Hematopoietic multipotent progenitor cell treated with erythropoietin and hydrocortisone succinate and interleukin-3 and kit ligand, for 8 days (in vitro differentiated cells): ENCODE measurements around the gene SCAPER.
A peak's percentile ranks its signal among the peaks of the same experiment; 100 is the strongest.
"Not testable (repeated sequence)": the region's sequence is repeated elsewhere in the genome, so short reads cannot be mapped to it uniquely, and the experiment has no call there.

ENCODE experiments used
- DNase-seq: peaks from one replicate; pipeline ENCODE4 v3.0.0-alpha.2; 2015

Gene SCAPER

DNA sequence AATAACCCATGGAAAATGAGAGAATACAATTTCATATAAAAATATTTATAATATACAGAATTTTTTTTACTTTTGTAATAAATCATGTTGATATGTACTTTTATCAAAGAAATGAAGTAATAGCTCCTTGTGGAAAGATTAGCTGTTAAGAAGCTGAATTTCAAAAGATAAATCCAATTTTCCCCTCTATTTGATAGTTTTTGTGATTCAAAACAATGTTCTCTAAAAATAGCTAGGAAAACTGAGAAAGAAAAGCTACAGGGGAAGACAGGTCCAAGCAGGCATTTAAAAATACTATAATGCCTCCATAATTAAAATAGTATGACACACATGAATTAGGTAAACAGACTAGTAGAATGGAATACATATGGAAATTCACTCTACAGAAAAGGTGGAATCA lies 44.9 kb downstream of the SCAPER start:
- DNase-seq: no peak

DNA sequence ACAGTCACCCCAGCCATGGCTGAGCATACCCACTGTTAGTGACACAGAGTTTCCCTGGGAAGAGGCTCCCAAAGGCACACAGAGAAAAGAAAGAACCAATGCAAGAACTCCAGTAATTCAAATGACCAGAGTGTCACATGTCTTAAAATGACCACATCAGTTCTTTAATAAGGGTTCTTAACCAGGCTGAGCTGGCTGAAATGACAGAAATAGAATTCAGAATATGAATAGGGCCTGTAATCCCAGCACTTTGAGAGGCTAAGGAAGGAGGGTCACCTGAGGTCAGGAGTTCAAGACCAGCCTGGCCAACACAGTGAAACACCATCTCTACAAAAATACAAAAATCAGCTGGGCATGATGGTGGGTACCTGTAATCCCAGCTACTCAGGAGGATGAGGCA lies 54.8 kb downstream of the SCAPER start:
- not testable (repeated sequence) for DNase-seq

DNA sequence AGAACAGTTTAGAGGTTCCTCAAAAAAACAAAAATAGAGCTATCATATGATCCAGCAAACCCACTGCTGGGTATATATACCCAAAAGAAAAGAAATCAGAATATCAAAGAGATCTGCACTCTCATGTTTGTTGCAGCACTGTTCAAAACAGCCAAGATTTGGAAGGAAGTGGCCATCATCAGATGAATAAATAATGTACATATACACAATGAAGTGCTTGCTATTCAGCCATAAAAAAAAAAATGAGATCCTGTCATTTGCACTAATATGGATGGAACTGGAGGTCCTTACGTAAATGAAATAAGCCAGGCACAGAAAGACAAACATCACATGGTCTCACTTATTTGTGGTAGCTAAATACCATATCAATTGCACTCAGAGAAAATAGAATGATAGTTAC lies 58.4 kb downstream of the SCAPER start:
- no peak for DNase-seq

GRCh38 chr15:76844096-76844495 lies 61.0 kb downstream of the SCAPER start:
- DNase-seq: no peak

- DNase-seq: no peak
Observed at GRCh38 chr15:76843269-76843668, 61.9 kb downstream of the SCAPER start.

DNA sequence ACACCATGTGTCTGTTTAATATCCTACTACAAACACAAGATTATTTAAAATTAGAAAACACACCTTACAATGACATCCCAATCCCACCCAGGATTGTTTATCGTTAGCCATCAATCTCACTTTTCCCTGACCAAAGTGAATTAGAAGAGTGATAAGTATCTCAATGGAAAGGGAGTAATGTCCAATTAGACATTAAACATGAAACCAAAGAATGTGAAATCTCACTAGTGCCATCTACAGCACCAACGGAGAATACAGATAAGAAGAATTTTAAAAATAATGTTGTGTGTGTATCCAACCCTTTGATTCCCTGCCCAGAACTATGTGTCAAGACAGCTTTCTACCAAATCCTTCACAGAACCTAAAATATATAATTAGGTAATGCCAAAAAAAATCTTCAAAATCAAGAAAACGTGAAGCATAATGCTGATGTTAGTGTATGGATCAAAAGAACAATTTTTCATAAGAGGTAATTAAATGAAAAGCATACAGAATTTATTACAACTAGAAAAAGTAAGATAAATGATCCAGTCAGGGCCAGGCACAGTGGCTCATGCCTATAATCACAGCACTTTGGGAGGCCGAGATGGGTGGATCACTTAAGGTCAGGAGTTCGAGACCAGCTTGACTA lies 64.2 kb downstream of the SCAPER start:
- DNase-seq: peak; percentile 38

- no peak for DNase-seq
Observed at GRCh38 chr15:76839173-76839572, 66.0 kb downstream of the SCAPER start.

DNA sequence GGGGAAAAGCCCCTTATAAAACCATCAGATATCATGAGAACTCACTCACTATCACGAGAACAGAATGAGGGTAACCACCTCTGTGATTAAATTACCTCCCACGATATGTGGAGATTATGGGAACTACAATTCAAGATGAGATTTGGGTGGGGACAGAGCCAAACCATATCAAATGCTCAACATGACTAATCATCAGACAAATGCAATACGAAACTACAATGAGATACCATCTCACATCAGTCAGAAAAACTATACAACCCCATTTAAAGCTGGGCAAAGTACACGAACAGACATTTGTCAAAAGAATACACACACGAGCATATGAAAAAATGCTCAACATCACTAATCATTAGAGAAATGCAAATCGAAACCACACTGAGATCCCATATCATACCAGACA lies 67.7 kb downstream of the SCAPER start:
- no peak for DNase-seq

DNA sequence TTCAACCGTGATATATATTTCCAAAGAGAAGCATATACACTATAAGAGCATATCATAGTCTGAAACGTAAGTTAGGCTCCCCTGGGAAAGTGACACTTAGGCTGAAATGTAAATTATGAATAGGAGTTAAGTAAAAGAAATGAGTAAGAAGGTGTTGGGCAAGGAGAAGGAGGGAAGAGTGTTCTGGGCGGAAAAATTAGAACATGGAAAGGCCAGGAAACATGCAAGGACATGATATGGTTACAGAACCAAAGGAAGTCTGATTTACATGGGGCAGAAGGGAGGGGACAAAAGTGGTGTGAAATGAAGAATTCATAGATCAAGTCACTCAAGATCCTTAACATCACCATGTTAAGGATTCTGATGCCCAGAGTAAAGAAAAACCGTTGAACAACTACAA lies 75.2 kb downstream of the SCAPER start:
- no peak for DNase-seq

DNA sequence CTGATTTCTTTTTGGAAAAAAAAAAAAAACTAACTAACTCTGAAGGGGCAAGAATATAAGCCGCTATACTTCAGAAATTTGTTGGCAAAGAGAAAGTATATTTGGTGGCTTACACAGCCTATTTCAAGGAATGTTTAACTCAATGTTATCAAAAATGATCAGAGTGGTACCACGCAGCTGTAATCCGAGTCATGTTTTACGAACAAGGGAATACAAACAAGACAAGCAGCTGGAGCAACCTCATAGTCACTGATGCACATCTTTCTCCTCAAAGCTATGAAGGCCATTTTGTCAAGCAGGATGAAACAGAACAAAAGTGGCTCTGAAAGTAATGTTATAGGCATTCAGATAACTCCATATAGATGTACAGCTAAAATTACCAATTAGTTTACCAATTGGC lies 81.2 kb downstream of the SCAPER start:
- DNase-seq: no peak

DNA sequence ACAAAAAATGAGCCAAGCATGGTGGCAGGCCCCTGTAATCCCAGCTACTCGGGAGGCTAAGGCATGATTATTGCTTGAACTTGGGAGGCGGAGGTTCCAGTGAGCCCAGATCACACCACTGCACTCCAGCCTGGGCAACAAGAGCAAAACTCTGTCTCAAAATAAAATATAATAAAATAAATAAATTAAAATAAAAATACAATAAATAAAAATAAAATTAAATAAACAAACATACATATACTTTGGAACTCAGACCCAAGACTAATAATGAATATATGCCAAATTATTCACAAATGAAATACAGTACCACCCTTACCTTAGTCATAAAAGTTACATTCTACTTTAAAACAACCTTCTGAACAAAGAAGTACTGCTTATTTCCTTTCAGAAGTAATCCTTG lies 81.8 kb downstream of the SCAPER start:
- DNase-seq: no peak

DNA sequence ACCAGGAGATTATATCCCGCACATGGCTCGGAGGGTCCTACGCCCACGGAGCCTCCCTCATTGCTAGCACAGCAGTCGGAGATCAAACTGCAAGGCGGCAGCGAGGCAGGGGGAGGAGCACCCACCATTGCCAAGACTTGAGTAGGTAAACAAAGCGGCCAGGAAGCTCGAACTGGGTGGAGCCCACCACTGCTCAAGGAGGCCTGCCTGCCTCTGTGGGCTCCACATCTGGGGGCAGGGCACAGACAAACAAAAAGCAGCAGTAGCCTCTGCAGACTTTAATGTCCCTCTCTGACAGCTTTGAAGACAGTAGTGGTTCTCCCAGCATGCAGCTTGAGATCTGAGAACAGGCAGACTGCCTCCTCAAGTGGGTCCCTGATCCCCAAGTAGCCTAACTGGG lies 86.2 kb downstream of the SCAPER start:
- DNase-seq: not testable (repeated sequence)

- no peak for DNase-seq
Observed at GRCh38 chr15:76815421-76815820, 89.7 kb downstream of the SCAPER start.

GRCh38 chr15:76812381-76812780 lies 92.8 kb downstream of the SCAPER start:
- no peak for DNase-seq

DNA sequence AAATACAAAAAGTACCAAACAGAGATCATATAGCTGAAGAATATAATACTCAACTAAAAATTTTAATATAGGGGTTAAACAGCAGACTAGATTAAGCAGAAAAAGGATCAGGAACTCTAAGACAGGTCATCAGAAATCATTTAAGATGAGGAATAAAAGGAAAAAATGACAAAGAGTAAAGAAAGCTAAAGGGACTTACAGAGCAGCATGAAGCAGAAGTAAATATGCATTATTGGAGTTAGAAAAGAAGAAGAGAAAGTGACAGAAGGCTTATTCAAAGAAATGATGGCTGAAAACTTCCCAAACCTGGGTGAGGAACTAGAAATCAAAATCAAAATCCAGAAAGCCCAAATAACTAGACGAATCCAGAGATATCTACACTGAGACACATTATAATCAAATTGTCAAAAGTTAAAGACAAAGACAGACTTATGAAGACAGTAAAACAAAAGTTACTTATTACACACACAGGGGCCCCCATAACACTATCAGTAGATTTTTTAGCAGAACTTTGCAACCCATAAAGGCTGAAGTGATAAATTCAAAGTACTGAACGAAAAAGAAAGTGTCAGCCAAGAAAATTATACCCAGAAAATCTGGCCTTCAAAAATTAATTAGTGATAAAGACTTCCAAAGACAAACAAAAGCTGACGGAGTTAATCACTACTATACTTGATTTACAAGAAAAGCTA lies 95.6 kb downstream of the SCAPER start:
- no peak for DNase-seq

DNA sequence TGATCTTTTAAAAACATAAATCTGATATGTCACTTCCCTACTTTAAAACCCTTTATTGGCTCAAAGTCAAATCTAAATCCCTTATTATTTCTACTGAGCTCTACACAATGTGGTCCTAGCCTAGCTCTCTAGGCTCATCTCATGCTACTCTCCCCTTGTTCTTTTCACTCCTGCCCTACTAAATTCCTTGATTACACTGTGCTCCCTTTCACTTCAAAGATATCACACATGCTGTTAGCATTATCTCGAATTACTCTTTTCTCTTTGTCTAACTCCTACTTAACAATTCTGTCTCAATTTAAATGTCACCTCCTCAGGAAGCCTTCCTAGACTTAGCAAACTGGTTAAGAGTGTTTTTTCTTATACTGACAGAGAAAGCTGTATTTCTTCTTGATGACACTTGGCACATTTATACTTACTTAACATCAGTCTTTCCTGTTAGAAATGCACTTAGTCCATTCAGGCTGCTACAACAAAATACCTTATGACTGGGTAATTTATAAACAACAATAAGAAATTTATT lies 102.0 kb downstream of the SCAPER start:
- DNase-seq: no peak

DNA sequence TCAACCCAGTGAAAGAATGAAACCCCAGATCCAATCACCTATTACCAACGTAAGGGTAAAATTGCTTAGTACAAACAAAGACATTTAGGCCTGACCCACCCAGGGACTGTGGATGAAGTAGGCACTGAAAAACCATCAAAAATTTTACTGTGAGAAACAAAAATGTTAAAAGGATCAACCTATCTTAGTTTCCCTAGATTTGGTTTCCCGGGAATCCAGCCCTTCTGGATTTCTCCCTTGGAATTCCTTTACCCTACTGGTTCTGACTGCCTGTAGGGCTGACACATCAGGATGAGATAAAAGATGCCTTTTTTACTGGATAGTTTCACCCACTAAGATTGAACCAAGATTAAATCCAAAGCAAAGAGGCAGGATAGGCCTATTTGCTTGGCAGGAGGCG lies 102.7 kb downstream of the SCAPER start:
- DNase-seq: no peak

- no peak for DNase-seq
Observed at GRCh38 chr15:76799760-76800159, 105.4 kb downstream of the SCAPER start.

DNA sequence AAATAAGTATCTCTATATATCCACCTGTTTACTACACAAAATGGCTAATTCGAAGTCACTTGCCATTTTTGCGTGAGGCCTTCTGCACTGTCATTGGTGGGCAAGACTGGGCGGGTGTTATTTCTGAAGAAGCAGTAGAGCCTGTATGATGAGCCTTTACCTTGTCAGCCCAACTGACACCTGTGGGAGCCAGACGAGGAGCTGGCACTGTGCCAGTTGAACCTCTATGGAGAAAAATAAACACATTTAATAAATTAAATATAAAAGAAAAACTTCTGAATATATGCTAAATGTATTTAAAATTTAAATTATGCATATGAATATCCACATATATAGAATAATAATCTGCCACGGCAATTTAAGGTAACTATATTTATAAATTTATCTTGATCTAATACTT lies 109.9 kb downstream of the SCAPER start:
- DNase-seq: no peak

DNA sequence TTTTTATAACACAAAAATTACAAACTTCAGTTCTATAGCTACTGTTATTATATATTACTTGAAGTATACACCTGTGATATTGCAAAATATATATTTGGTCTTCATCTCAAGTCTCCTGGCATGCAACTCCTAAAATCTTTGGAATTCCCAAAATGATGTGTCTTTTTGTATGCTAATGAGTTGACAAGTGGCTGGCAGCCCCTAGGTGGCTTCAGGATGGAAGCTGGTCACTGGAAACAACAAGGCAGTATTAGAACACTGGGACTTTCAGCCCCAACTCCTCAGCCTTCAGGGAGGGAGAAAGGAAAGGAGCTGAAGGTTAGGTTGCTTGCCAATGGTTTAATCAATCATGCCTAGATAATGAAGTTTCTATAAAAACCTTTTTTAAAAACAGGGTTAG lies 112.0 kb downstream of the SCAPER start:
- DNase-seq: no peak

DNA sequence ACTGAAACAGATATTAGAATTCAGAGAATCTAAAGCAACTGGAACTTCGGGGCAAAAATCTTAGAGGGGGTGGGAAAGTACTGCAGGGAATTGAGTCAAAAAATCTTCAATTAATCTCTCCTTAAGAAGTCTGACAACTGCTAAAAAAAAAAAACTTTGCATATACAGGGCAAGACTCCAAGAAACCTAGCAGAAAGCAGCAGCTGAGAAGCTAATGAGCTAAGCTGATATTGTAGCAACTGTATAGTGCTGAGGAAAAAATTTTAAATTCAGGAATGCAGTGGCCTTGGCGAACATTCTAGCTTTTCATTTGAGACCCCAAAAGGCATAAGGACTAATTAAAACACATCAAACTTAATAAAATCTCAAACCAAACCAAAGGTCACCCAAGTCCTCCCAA lies 113.6 kb downstream of the SCAPER start:
- DNase-seq: no peak

GRCh38 chr15:76787273-76787672 lies 117.9 kb downstream of the SCAPER start:
- no peak for DNase-seq

DNA sequence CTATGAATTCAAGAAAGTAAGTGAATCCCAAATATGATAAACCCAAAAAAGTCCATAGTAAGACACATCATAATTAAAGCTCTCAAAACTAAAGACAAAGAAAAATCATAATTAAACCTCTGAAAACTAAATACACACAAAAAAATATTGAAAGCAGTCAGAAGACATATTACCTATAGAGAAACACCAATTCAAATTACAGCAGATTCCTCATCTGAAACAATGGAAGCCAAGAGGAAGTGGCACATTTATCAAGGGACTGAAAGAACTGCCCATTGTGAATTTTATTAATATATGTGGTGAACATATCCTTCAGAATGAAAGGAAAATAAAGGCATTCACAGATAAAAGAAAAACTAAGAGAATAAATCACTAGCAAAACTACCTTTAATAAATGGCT lies 128.2 kb downstream of the SCAPER start:
- DNase-seq: no peak

DNA sequence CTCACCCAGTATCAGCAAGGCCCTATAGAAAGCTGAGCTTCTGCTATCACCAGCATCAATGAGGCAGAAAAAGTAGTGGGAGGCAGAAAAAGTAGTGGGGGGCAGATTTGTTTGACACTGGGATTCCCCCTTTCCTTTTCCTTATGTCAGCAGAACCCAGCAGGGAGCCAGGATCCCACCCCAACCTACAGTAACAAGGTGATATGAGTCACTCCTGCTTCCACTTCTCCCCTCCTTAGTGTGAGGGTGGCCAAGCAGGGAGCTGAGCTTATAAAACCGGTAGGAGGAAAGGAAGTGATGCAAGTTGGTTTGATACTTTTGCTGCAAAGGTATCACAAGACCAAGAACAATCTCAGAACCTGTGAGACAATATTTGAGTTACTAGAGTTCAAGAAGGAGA lies 128.7 kb downstream of the SCAPER start:
- DNase-seq: no peak

DNA sequence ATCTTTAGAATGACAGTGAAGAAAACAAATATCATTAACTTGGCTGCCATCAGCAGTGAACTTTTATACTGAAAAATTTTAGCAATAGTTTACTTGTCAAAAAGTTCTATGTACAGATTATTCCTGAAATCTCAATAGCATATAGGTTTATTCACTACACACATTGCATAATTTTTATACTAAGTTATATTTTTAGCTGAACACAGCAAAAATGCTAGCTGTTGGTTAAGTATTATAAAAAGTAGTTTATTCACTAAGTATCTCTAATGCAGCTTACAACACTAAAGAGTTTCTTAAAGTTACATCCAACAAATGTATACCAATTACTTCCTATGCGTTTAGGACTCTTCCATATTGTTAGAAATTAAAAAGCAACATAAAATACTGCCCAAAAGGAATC lies 131.9 kb downstream of the SCAPER start:
- DNase-seq: no peak
